Gastrocnemius medialis (tissue), 4 donors: ENCODE results near the gene BMPR1A. TPM values are rescaled to one million over a fixed set of nuclear protein-coding genes. Genes with fewer than 3 reads are reported as not detected.

Source experiments
- ATAC-seq, 2 donors: fragments of 150-250 bp; one replicate each; pipeline ENCODE4 v1.9.1; 2016
- DNase-seq, 2 donors: peaks; one replicate each; pipeline ENCODE4 v3.0.0-alpha.2; 2019
- H3K27ac ChIP-seq, 4 donors: fragments of 200-600 bp; sonication (generic); 1 replicate in 1 of 4; 2 replicates in 3 of 4; pipeline ENCODE4 v1.5.1; 2016 to 2018; ENCODE audit warnings: mild to moderate bottlenecking in 2 of 4, moderate library complexity in 1 of 4
- H3K27me3 ChIP-seq, 3 donors: fragments of 200-600 bp; sonication (generic) in 2 of 3; 1 replicate in 1 of 3; 2 replicates in 2 of 3; pipeline versions ENCODE4 v1.5.1 to v1.6.0; 2016 to 2019; ENCODE audit warnings: mild to moderate bottlenecking in 1 of 3, moderate library complexity in 1 of 3
- H3K36me3 ChIP-seq, 2 donors: fragments of 200-600 bp; sonication (generic) in 1 of 2; one replicate each; pipeline ENCODE4 v1.5.1; 2017 to 2018
- H3K4me1 ChIP-seq, 2 donors: fragments of 200-600 bp; sonication (generic) in 1 of 2; one replicate each; pipeline ENCODE4 v1.5.1; 2016 to 2017; ENCODE audit warnings: mild to moderate bottlenecking in 2 of 2
- H3K4me3 ChIP-seq, 4 donors: fragments of 200-600 bp; sonication (generic) in 3 of 4; 1 replicate in 1 of 4; 2 replicates in 3 of 4; pipeline ENCODE4 v1.5.1; 2016 to 2019; ENCODE audit warnings: mild to moderate bottlenecking in 2 of 4
- H3K9me3 ChIP-seq, 3 donors: fragments of 200-600 bp; sonication (generic) in 2 of 3; 1 replicate in 1 of 3; 2 replicates in 2 of 3; pipeline ENCODE4 v1.5.1; 2016 to 2019
- CTCF ChIP-seq, 5 experiments: fragments of 450-650 bp in 3 of 5; fragments of 200-600 bp in 2 of 5; sonication (generic) in 2 of 5; IDR thresholded peaks in 4 of 5; conservative IDR thresholded peaks in 1 of 5; 1 replicate in 4 of 5; 2 replicates in 1 of 5; pipeline ENCODE4 v1.5.1; 2016 to 2019; ENCODE audit warnings: antibody characterized with exemption in 5 of 5, mild to moderate bottlenecking in 3 of 5, moderate library complexity in 3 of 5
- POLR2A ChIP-seq, 2 donors: fragments of 450-650 bp; IDR thresholded peaks; one replicate each; pipeline ENCODE4 v1.6.1; 2017; ENCODE audit warnings: antibody characterized with exemption in 2 of 2, mild to moderate bottlenecking in 2 of 2, moderate library complexity in 2 of 2
- in situ Hi-C, 4 donors: fragments of 200-750 bp; cut with MboI; loops; one replicate each; pipeline versions ENCODE4 v1.15.0 to v1.8.0; 2017; ENCODE audit warnings: low sequenced_read_pairs in 4 of 4
- intact Hi-C: fragments of 100-400 bp; cut with DNase I; formaldehyde crosslinking; loops from one replicate; pipeline ENCODE4 v1.15.1; 2023; ENCODE audit warnings: low total_unique reads
- total RNA-seq, 4 donors: library from RNA; depleted of rRNA; stranded (reverse); fragments of >200 nt; gene quantifications; one replicate each; pipeline versions ENCODE4 v1.1.0 to v1.2.3, GENCODE V29; 2016

BMPR1A gene
- total RNA-seq, 4 donors from 2014 or later: 16.4 to 22.7 (median 18.0) TPM

GRCh38 chr10:86782701-86783418, 26.4 kb downstream of the BMPR1A start:
- in situ Hi-C loops (no loop called here), intact Hi-C loops (no loop called here)

GRCh38 chr10:86785037-86785436, 28.6 kb downstream of the BMPR1A start:
- no peaks in the 10 kb centered on the region for H3K27me3 ChIP-seq
- peaks cover 49 to 52% of the 10 kb centered on the region in 2 donors for H3K4me1 ChIP-seq
- ATAC-seq: no peak
- no peak overlapping the region for H3K4me3 ChIP-seq
- H3K27ac ChIP-seq: peak overlapping the region in 3 of 4 donors; percentile 5 to 71 (median 11)
- intact Hi-C loops (no loop called here), in situ Hi-C loops (no loop called here)
- DNase-seq: no peak
- no peaks in the 10 kb centered on the region for H3K9me3 ChIP-seq
- no peaks in the 10 kb centered on the region for H3K36me3 ChIP-seq
- TF ChIP-seq POLR2A (IDR thresholded peaks at IDR 0.05): no peak
- no peak for TF ChIP-seq CTCF (IDR thresholded peaks at IDR 0.05 in 4 of 5, conservative IDR thresholded peaks at IDR 0.05 in 1 of 5)

More at GRCh38 chr10:86782701-86783418, 26.4 kb downstream of the BMPR1A start:
- H3K27ac ChIP-seq: peak overlapping the region; percentile 66 to 72 (median 72)
- H3K36me3 ChIP-seq: no peaks in the 10 kb centered on the region
- DNase-seq: no peak
- TF ChIP-seq POLR2A (IDR thresholded peaks at IDR 0.05) (no peak), CTCF (IDR thresholded peaks at IDR 0.05 in 4 of 5, conservative IDR thresholded peaks at IDR 0.05 in 1 of 5) (no peak)
- H3K4me1 ChIP-seq: peaks cover 52 to 53% of the 10 kb centered on the region in 2 donors
- no peaks in the 10 kb centered on the region for H3K27me3 ChIP-seq
- peak overlapping the region in 2 of 4 donors; percentile 1 to 17 for H3K4me3 ChIP-seq
- H3K9me3 ChIP-seq: no peaks in the 10 kb centered on the region
- peak; percentile 92 to 97 for ATAC-seq

- H3K27me3 ChIP-seq: no peaks in the 10 kb centered on the region
- peak overlapping the region in 3 of 4 donors; percentile 6 to 33 (median 11) for H3K27ac ChIP-seq
- no peak for DNase-seq
- in situ Hi-C loops (no loop called here), intact Hi-C loops (no loop called here)
- H3K4me1 ChIP-seq: peaks cover 49 to 52% of the 10 kb centered on the region in 2 donors
- H3K36me3 ChIP-seq: no peaks in the 10 kb centered on the region
- H3K4me3 ChIP-seq: no peak overlapping the region
- no peaks in the 10 kb centered on the region for H3K9me3 ChIP-seq
- ATAC-seq: no peak
- TF ChIP-seq POLR2A (IDR thresholded peaks at IDR 0.05): no peak
These were observed 29.5 kb downstream of the BMPR1A start for GRCh38 chr10:86785968-86786367.

DNA sequence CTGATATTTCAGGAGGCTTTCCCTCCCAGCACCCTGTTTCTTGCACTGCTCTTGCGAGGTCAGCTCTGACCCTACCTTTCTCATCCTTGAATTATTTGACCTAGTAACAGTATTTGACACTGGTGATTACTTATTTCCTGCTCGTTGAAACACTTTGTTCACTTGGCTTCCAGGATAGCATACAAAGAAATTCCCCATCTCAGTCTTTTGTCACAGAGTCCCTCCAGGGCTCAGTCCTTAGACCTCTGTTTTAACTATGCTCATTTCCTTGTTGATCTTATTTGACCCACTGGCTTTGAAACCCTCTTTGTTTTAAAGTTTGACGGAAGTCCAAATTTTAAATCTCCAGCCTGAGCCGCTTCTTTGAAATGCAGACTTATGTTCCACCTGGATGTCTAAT, 29.9 kb downstream of the BMPR1A start:
- ATAC-seq (no peak), DNase-seq (no peak)
- H3K36me3 ChIP-seq: no peaks in the 10 kb centered on the region
- peaks cover 49 to 51% of the 10 kb centered on the region in 2 donors for H3K4me1 ChIP-seq
- no peak overlapping the region for H3K4me3 ChIP-seq
- intact Hi-C loops: no loop called here
- no peaks in the 10 kb centered on the region for H3K9me3 ChIP-seq
- in situ Hi-C loops: no loop called here
- TF ChIP-seq CTCF (IDR thresholded peaks at IDR 0.05 in 4 of 5, conservative IDR thresholded peaks at IDR 0.05 in 1 of 5): no peak
- TF ChIP-seq POLR2A (IDR thresholded peaks at IDR 0.05): no peak
- no peaks in the 10 kb centered on the region for H3K27me3 ChIP-seq
- H3K27ac ChIP-seq: peak overlapping the region in 2 of 4 donors; percentile 6 to 33

DNA sequence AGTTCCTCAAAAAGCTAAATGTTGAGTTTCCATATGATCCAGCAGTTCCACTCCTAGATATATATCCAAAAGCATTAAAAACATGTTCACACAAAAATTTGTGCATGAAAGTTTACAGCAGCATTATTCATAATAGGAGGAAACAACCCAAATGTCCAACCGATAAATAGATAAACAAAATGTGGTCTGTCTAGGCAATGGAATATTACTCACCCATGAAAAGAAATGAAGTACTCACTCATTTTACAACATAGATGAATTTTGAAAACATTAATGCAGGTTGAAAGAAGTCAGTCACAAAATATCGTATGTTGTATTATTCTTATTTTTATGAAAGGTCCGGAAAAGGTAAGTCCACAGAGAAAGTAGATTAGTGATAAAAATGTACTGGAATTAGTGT, 34.0 kb downstream of the BMPR1A start:
- Histone ChIP-seq H3K4me1 (peaks cover 17 to 35% of the 10 kb centered on the region in 2 donors), H3K36me3 (no peaks in the 10 kb centered on the region), H3K4me3 (no peak overlapping the region), H3K27me3 (no peaks in the 10 kb centered on the region), H3K27ac (no peak overlapping the region), H3K9me3 (no peaks in the 10 kb centered on the region)
- intact Hi-C loops: no loop called here
- in situ Hi-C loops: no loop called here
- ATAC-seq (no peak), DNase-seq (no peak)
- no peak for TF ChIP-seq POLR2A (IDR thresholded peaks at IDR 0.05)
- no peak for TF ChIP-seq CTCF (IDR thresholded peaks at IDR 0.05 in 4 of 5, conservative IDR thresholded peaks at IDR 0.05 in 1 of 5)
